GM12878 (cell line): Measurements from ENCODE around the gene DUS1L. TPM values are rescaled to one million over a fixed set of nuclear protein-coding genes. Genes with fewer than 3 reads are reported as not detected.

Source experiments
- ATAC-seq: fragments of 200-7000 bp; cut with Tn5 transposase; 3 replicates; pipeline ENCODE4 v1.9.1; 2020; ENCODE audit warnings: mild to moderate bottlenecking, moderate library complexity
- BruUV-seq: library from RNA; stranded (reverse); fragments of 400-500 nt; replicated peaks from 2 replicates; lab custom pipeline; 2021; lab: Mats Ljungman, UMichigan
- CTCF ChIA-PET: fragments of 300-600 bp; sonication (Branson Sonifier 250); formaldehyde crosslinking; extraction: SDS; loops from one replicate; lab custom pipeline; 2021; ENCODE audit warnings: inconsistent platforms; lab: Yijun Ruan, JAX
- POLR2A ChIA-PET: fragments of 350-600 bp; formaldehyde crosslinking; extraction: SDS; loops from one replicate; lab custom pipeline; 2021; ENCODE audit warnings: inconsistent platforms; lab: Charles Lee
- RAD21 ChIA-PET: fragments of 300-600 bp; sonication (Branson Sonifier 250); formaldehyde crosslinking; loops from one replicate; lab custom pipeline; 2023; ENCODE audit warnings: antibody characterized with exemption; ENCODE audit not compliant: unreplicated experiment; lab: Charles Lee
- SMC1A ChIA-PET: fragments of 300-600 bp; sonication (Branson Sonifier 250); formaldehyde crosslinking; loops from one replicate; lab custom pipeline; 2023; ENCODE audit not compliant: unreplicated experiment, uncharacterized antibody; lab: Charles Lee
- DNase-seq: peaks from one replicate; pipeline ENCODE4 v3.0.0-alpha.2; 2011; ENCODE audit warnings: low read depth, low spot score
- FAIRE-seq: peaks from 3 replicates; lab custom pipeline; 2011; peaks lifted over from hg19 to GRCh38; lab: Jason Lieb, UNC
- H2AFZ ChIP-seq: 2 replicates; pipeline ENCODE4 v1.6.0; 2011; ENCODE audit warnings: low read depth, low read length, control low read depth; ENCODE audit not compliant: control insufficient read depth
- H3K27ac ChIP-seq: 2 replicates; pipeline ENCODE4 v1.5.1; 2011; ENCODE audit warnings: control low read depth; ENCODE audit not compliant: control insufficient read depth, insufficient read depth
- H3K27me3 ChIP-seq, 2 experiments: replicated peaks in 1 of 2; 2 replicates each; pipeline versions ENCODE4 v1.6.0 to v1.6.1; 2011; ENCODE audit warnings: low read length in 1 of 2; ENCODE audit not compliant: control insufficient read depth in 2 of 2, insufficient read depth in 2 of 2
- H3K36me3 ChIP-seq, 2 experiments: 2 replicates each; pipeline ENCODE4 v1.5.1; 2011; ENCODE audit warnings: low read length in 1 of 2; ENCODE audit not compliant: control insufficient read depth in 2 of 2, insufficient read depth in 2 of 2
- H3K4me1 ChIP-seq: 2 replicates; pipeline ENCODE4 v1.6.1; 2011; ENCODE audit warnings: mild to moderate bottlenecking, low read length, moderate library complexity, mixed read lengths; ENCODE audit not compliant: control insufficient read depth, insufficient read depth
- H3K4me2 ChIP-seq: 2 replicates; pipeline ENCODE4 v1.6.0; 2011; ENCODE audit warnings: control low read depth; ENCODE audit not compliant: control insufficient read depth, insufficient read depth
- H3K4me3 ChIP-seq: fragments of 200-600 bp; sonication (generic); 2 replicates; pipeline ENCODE4 v1.5.1; 2016
- H3K79me2 ChIP-seq: 2 replicates; pipeline ENCODE4 v1.6.0; 2011; ENCODE audit warnings: low read length; ENCODE audit not compliant: control insufficient read depth, insufficient read depth
- H3K9ac ChIP-seq: 2 replicates; pipeline ENCODE4 v1.8.0; 2011; ENCODE audit warnings: low read length, control low read depth, mixed read lengths; ENCODE audit not compliant: control insufficient read depth, insufficient read depth
- H3K9me3 ChIP-seq: replicated peaks from 3 replicates; pipeline ENCODE4 v1.5.1; 2011; ENCODE audit warnings: mild to moderate bottlenecking, low read length; ENCODE audit not compliant: control insufficient read depth, insufficient read depth
- H4K20me1 ChIP-seq: 2 replicates; pipeline ENCODE4 v1.6.0; 2011; ENCODE audit not compliant: control insufficient read depth, insufficient read depth
- CBFB ChIP-seq: IDR thresholded peaks from 2 replicates; pipeline ENCODE4 v1.6.1; 2016; ENCODE audit warnings: antibody characterized with exemption, low read depth
- CBX3 ChIP-seq: fragments of 200-600 bp; sonication (generic); IDR thresholded peaks from 2 replicates; pipeline ENCODE4 v1.6.1; 2016; ENCODE audit warnings: low read depth, borderline replicate concordance
- IRF5 ChIP-seq: fragments of 450-650 bp; IDR thresholded peaks from 2 replicates; pipeline ENCODE4 v1.6.1; 2017; ENCODE audit warnings: borderline replicate concordance
- MTA3 ChIP-seq: IDR thresholded peaks from 2 replicates; pipeline ENCODE4 v1.6.1; 2012; ENCODE audit warnings: low read length, inconsistent platforms, borderline replicate concordance
- POLR2A ChIP-seq: IDR thresholded peaks from 2 replicates; pipeline ENCODE4 v1.6.1; 2011; ENCODE audit warnings: low read depth, mild to moderate bottlenecking, low read length
- SMAD5 ChIP-seq: IDR thresholded peaks from 2 replicates; pipeline ENCODE4 v1.6.1; 2016; ENCODE audit warnings: antibody characterized with exemption, low read depth
- WGBS: methylation state at CpG from one replicate; pipeline ENCODE4 v1.1.6; 2016; ENCODE audit warnings: low lambda C conversion rate; ENCODE audit not compliant: insufficient replicate concordance, insufficient coverage; ENCODE audit errors: missing lambda C conversion rate; 5-methylcytosine and 5-hydroxymethylcytosine counted together
- in situ Hi-C: fragments of 300-500 bp; cut with MboI; formaldehyde crosslinking; loops from 9 replicates; pipeline ENCODE4 v1.14.3; 2018; ENCODE audit warnings: mixed read lengths
- intact Hi-C: fragments of 100-400 bp; cut with micrococcal nuclease; formaldehyde crosslinking; loops from one replicate; pipeline ENCODE4 v1.14.2; 2022; ENCODE audit not compliant: unreplicated experiment
- polyA plus RNA-seq, 11 experiments: library from polyadenylated mRNA; depleted of rRNA in 4 of 11; unstranded in 6 of 11; stranded (reverse) in 5 of 11; fragments of >200 nt; fragmentation: Nextera tagmentation in 4 of 11; fragmentation: Illumina TruSeq in 1 of 11; extraction: Ambion mirVana in 4 of 11; extraction: Trizol in 1 of 11; gene quantifications; 1 replicate in 1 of 11; 2 replicates in 10 of 11; pipeline versions ENCODE4 v1.2.1 to v1.2.3, GENCODE V29; 2011 to 2016; ENCODE audit warnings: inconsistent platforms in 2 of 11, missing spikeins in 2 of 11, low read depth in 1 of 11
- total RNA-seq, 4 experiments: library from RNA; depleted of rRNA in 3 of 4; stranded (reverse); fragments of >200 nt in 3 of 4; fragmentation: Illumina TruSeq in 1 of 4; extraction: Trizol in 1 of 4; gene quantifications; 2 replicates each; pipeline versions ENCODE4 v1.2.1 to v1.2.3, GENCODE V29; 2013 to 2021

Gene DUS1L
- total and polyA plus RNA-seq, 10 of the 15 experiments (the other 5 are each of a cell fraction or from before 2014, with no cell fraction given) = 6.1 to 157 (median 44.5) TPM

- WGBS = 77% methylated on average over 16 of the region's 16 CpGs
- CTCF ChIA-PET = interaction anchor here (1.1 kb wide), 1 partner anchor 22 kb away, joined by 3 read pairs; the partner anchor contains the start of gene DCXR
- Histone ChIP-seq H3K36me3 (peaks cover 3 to 34% of the 10 kb centered on the region in 2 experiments), H3K9me3 (no peaks in the 10 kb centered on the region), H3K9ac (no peak overlapping the region), H3K4me1 (peaks cover 8% of the 10 kb centered on the region), H3K4me2 (no peak overlapping the region), H3K27ac (no peak overlapping the region), H3K27me3 (no peaks in the 10 kb centered on the region), H4K20me1 (no peaks in the 10 kb centered on the region), H2AFZ (no peak overlapping the region), H3K4me3 (no peak overlapping the region), H3K79me2 (peaks cover 9% of the 10 kb centered on the region)
- TF ChIP-seq MTA3 = no peak
- no peak for TF ChIP-seq CBFB
- 0 out of 2 replicates have a peak, but pooled peaks have one; percentile 4 for TF ChIP-seq POLR2A
- FAIRE-seq = no peak
- POLR2A ChIA-PET = no interaction called here
- DNase-seq = no peak
- BruUV-seq = no TSS peak
- in situ Hi-C loops (no loop called here), intact Hi-C loops (no loop called here)
- RAD21 ChIA-PET = no interaction called here
- ATAC-seq = no peak
- SMC1A ChIA-PET = no interaction called here
Measured at GRCh38 chr17:82060001-82060380, 5.6 kb downstream of the DUS1L start.

- SMC1A ChIA-PET = no interaction called here
- ATAC-seq (no peak), DNase-seq (no peak), FAIRE-seq (no peak)
- intact Hi-C loops = no loop called here
- WGBS = 73% methylated on average over 19 of the region's 19 CpGs
- Histone ChIP-seq H3K9me3 (no peaks in the 10 kb centered on the region), H3K4me1 (peaks cover 4% of the 10 kb centered on the region), H3K36me3 (peaks cover 3 to 36% of the 10 kb centered on the region in 2 experiments), H3K4me2 (no peak overlapping the region), H3K27ac (no peak overlapping the region), H3K9ac (no peak overlapping the region), H3K4me3 (no peak overlapping the region), H3K27me3 (no peaks in the 10 kb centered on the region), H4K20me1 (no peaks in the 10 kb centered on the region), H3K79me2 (peaks cover 3% of the 10 kb centered on the region), H2AFZ (no peak overlapping the region)
- POLR2A ChIA-PET = interaction anchor here (0.6 kb wide), 1 partner anchor 134 kb away, joined by 3 read pairs; no protein-coding TSS in a partner anchor
- CTCF ChIA-PET = interaction anchor here (1.1 kb wide), 1 partner anchor 22 kb away, joined by 3 read pairs; the partner anchor contains the start of gene DCXR
- RAD21 ChIA-PET = no interaction called here
- no TSS peak for BruUV-seq
- in situ Hi-C loops = no loop called here
- TF ChIP-seq SMAD5 = no peak
- peak; percentile 43; the same call in 1 of the 2 replicates for TF ChIP-seq POLR2A
- TF ChIP-seq IRF5 = no peak
- TF ChIP-seq CBX3 = no peak
Measured at GRCh38 chr17:82059272-82060000, 6.2 kb downstream of the DUS1L start.
